Measurements from ENCODE around the gene CHGA.

Gene CHGA, protein sequence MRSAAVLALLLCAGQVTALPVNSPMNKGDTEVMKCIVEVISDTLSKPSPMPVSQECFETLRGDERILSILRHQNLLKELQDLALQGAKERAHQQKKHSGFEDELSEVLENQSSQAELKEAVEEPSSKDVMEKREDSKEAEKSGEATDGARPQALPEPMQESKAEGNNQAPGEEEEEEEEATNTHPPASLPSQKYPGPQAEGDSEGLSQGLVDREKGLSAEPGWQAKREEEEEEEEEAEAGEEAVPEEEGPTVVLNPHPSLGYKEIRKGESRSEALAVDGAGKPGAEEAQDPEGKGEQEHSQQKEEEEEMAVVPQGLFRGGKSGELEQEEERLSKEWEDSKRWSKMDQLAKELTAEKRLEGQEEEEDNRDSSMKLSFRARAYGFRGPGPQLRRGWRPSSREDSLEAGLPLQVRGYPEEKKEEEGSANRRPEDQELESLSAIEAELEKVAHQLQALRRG

DNA sequence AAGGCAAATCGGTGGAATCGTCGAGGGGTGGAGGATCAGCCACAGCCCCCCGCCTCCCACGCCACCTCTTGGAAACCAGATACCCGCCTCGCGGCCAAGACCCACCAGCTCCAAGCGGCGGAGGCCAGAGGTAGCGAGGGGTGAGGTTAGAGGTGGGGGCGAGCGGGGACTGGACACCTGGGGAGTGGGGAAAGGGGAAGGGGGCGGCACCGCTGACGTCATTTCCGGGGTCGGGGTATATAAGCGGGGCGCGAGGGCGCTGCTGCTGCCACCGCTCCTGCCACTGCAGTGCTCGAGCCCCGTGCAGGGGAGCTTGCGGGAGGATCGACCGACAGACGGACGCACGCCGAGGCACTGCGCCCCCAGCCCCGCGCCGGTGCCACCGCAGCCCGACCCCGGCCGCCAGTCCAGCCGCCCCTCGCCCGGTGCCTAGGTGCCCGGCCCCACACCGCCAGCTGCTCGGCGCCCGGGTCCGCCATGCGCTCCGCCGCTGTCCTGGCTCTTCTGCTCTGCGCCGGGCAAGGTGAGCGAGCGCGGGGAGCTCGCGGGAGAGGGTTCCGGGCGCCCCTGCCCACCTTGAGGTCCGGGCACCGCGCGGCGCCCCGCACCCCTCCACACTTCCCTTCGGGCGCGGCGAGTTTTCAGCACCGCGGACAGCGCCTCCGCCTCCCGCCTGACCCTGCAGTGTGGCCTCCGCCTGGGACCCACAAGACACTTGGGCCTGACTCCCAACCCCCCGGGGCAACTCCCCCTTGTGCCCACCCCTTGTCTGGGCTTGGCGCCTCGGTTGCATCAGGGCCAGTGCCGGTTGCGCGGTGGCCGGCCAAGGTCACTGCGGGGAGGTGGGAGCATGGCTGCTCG, at the start of gene CHGA:
TSS of gene CHGA (plus strand) at position 268 of the 861 bp plus-strand sequence. CDS start at position 478, 210 bp downstream.
- DNase-seq: no peak

DNA sequence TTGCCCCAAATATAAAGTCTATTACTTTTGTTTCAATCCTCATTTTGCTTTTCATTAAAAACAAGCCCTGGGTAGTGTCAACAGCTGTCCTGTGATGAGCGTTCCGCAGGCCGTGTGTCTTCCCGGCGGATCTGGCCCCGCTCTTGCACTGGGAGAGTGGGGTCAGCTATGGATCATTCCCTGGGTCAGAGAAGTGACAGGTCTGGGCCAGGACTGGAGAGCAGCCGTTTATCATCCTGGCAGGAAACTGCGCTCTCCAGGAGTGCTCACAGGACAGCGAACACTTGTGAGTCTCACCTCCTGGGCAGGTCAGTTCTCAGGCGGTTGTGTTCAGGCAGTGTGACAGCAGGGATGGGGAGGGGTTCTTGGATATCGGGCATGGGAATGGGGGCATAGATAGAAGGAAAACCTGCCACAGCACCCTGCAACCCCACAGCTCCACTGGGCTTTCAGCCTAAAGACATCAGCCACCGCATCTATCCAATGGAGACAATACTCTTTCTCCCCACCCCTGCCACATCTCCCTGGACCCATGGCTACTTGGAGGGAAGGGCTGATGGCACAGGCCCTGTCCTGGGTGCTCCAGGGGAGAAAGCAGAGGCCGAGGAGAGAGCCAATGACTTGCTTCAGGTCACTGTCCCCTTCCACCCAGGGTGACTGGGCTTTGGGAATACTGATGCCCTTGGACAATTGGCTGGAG, 47.8 kb upstream of the CHGA start:
- DNase-seq: no peak

DNA sequence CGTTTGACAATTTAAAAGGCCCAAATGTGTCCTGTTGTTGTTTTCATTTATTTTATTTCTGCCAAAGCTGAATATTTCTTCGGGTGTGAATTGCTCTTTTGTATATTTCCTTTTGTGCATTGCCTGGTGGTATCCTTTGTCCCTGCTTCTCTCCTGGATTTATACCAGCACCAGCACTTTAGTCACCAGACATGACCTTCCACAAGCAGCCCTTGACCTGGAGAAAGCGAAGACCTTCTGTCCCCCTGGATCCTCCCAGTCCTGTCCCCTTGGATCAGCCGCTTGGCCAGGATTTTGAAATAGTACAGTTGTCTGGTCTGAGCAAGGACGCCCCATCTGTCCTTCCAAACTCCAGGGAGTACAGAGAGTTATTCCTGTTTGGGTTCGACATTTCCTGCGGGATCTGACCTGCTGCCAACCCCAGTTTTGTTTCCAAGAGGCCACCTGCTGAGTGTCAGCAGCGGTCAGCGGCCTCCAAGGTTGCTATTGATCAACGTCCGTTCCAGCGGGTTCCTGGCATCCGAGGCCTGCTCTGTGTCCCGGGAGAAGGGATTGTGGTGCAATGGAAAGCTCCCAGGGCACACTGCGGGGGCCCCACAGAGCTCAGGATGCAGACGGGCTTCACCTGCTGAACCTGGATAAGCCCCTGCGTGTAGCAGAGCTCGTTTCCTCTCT, 45.1 kb upstream of the CHGA start:
- no peak for DNase-seq

DNA sequence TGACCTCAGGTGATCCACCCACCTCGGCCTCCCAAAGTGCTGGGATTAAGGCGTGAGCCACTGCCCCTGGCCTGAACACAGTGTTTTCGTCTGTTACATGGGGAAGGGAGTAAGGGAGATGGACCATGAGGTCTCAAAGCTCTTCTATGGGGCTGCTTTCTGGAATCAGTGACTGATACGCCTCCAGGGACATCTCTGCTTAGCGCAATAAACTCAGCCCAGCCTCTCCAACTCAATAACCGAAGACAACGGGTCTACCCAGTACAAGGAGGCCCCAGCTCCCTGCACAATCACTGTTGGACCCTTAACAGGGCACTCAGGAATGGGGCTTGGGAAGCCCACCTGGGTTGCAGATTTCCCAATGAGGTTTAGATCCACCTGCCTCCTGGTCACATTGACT, 42.6 kb upstream of the CHGA start:
- DNase-seq: peak; percentile 15

DNA sequence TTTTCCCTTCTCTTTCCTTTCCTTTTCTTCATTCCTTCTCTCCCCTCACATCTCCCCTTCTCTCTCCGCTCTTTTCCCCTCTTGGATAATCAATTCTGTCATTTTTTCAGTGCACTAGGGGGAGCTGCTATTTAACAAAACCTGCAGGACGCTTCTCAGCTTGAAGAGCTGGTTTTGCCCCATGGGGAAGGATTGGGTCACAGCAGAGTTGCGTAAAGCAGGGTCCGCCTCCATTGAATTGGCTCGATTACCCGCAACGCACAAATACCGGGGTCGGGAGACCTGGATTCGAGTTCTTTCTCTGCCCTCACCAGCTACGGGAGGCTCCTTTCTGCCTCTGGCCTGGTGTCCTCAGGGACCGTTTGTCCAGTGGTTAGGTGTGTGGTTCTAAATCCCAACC, 42.1 kb upstream of the CHGA start:
- peak; percentile 72 for DNase-seq

DNA sequence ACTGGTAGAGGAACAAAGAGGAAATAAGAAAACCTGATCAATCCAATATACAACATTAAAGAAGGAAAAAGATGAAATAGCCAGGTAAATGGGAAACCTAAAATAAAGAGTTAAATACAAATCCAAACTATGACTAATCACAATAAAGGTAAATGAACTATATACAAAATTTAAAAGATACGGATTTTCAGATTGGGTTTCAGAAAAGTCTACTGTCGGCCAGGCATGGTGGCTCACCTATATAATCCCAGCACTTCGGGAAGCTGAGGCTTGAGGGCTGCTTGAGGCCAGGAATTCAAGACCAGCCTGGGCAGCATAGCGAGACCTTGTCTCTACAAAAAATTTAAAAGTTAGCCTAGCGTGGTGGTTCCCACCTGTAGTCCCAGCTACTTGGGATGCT, 39.9 kb upstream of the CHGA start:
- no peak for DNase-seq

DNA sequence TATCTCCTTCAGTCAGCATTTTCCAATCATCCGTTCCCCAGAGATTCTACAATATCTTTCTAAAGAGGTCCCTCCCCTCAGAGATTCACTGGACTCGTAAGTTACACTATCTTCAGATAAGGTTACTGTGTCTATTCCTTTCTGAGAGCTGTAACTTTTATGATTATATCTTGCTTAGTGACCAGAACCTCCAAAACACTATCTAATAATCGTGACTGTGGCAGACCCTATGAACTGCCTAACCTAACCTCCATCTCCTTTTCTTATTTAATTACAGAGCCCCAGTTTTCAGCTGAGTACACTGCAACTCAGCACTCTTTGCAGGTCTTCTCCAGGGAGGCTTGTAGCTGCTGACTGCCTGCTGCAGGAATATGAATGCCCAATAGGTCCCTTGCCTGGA, 38.5 kb upstream of the CHGA start:
- DNase-seq: no peak

DNA sequence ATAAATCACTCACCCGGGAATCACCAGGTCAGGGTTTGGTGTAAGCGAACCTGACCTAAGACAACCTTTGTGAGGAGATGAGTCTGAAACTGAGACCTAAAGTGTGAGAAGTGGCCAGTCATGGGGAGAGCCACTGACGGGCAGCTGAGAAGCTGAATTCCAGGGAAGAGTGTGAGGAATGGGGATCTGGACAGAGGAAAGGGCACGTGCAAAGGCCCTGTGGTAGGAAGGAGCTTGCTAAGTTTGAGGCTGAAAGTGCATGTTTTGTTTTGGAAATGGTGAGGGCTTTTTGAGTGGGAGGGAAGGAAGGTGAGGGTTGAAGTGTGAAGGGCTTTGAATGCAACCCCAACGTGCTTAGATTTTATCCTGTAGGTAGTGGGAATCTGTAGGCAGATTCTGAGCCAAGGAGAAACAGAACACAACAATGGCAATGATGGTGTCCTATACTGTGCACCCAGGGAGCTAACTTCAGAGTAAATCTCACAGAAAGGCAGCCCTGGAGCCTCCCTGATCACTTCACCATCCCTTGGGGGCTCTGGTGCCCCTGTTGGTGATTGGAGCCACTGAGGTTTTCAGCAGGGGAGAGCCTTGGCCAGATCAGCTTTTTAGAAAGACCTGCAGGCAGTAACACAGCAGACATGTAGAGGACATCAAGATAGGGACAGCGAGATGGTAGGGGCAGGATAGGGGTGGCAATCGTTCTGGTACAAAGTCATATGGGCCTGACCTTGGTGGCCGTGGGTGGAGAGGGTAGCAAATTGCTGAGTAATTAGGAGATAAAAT, 37.5 kb upstream of the CHGA start:
- no peak for DNase-seq

DNA sequence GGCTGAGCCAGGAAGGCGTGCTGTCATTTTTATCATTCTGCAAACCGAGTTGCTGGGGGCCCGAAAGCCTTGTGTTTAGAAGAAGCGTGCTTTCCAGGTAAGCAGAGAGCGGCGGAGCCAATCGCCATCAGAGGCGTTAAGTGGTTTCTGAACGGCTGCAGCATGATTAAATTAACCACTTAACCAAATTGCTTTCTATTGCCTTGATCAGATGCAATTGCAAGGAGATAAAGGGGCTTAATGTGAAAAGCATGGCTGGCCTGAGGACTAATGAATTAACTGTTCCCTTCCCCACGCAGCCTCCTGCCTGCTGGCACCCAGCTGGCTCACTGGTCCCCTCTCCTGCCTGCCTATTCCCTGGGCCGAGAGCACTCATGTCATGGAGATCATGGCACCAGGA, 36.6 kb upstream of the CHGA start:
- DNase-seq: peak; percentile 89

DNA sequence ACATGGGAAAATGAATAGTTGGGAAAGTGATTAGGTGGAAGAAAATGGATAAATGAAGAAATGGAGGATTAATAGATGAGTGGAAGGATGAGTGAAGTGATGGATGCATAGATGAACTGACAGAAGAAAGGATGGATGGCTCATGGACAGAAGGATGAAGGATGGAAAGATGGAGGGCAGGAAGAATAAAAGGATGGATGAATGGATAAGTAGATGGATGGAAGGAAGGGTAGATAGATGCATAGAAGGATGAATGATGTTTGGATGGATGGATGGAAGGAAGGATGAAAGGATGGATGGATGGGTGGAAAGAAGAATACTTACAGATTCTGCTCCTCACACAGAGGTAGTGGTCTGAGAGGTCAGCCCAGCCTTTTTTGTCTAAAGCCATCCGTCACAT, 35.8 kb upstream of the CHGA start:
- DNase-seq: no peak

DNA sequence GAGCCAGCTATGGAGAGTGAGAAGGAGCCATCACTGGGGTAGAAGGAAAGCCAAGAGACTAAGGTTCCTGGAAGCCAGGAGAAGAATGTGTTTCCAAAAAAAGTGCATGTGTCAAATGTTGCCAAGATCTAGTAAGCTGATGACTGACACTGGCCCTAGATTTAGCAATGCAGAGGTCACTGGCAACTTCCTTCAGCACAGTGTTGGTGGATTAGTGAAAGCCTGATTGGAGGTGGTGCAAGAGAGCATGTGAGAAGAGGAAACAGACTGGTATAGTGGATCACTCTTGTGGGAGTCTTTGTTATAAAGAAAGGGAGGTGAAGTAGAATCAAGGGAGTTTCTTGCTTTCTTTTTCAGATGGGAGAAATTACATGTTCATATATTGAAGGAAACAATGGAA, 34.1 kb upstream of the CHGA start:
- DNase-seq: no peak

DNA sequence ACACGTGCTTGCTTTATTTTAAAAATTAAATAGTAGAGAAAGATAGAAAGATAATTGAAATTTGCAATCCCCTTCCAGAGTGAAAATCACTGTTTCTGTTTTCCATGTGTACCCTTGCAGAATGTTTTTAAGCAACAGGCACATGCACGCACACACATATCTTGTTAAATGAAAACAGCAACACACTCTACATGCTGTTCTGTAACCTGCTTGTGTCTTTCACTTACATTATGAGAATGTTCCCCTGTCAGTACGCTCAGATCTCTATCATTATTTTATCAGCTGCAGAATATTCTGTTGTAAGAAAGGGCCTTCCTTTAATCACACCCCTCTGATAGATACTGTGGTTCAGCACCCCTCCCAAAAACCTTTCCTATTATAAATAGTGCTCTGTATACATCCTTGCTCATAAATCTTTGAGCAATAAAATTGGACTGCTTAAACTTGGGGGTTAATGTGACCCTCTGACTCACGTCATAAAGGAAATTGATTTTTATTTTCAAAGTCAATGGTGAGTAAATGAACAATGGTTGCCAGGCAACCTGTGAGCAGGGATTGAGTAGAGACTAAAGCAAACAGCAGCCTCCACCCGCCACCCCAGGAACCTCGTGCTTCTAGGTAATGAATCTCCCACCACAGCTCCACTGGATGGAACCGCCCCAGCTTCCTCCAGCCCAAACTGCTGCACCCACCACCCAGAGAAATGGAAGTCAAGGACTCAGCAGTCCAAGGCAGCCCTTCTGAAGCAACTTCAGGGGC, 31.9 kb upstream of the CHGA start:
- DNase-seq: peak; percentile 81

DNA sequence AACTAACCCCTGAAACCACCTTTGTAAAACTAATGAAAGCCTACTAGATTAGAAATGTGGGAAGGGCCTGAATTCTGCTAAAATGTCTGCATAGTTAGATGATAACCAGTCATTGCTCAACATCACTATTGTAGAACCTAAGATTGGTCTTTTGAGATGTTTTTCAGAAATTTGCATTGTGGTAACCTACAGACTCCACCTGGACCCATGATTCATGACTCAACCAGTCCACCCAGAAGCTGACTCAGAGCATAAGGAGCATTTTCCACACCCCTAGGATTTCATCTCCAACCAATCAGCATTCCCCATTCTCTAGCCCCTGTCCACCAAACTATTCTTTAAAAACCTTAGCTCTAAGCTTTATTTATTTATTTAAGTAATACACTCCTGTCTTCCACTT, 30.4 kb upstream of the CHGA start:
- no peak for DNase-seq

DNA sequence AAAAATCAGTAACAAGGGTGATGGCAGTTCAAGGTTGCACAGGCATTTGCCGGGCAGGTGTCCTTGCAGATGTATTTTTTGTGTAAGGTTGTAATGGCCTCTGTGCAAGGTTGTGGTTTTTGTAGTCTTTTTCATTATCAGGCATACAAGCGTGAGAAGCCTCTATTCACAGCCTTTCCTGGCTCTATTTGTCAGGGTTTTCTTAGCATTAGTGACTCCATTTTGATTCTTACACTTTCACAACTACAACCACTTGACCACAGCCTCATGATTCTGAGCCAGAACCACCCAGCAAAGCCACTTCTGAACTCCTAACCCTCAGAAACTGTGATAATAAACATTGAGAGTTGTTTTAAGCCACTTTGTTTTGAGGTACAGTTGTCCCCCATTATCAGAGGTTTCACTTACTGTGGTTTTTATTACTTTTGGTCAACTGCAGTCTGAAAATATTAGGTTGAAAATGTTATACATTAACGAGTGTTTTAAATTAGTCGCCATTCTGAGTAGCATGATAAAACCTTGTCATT, 27.5 kb upstream of the CHGA start:
- DNase-seq: no peak

DNA sequence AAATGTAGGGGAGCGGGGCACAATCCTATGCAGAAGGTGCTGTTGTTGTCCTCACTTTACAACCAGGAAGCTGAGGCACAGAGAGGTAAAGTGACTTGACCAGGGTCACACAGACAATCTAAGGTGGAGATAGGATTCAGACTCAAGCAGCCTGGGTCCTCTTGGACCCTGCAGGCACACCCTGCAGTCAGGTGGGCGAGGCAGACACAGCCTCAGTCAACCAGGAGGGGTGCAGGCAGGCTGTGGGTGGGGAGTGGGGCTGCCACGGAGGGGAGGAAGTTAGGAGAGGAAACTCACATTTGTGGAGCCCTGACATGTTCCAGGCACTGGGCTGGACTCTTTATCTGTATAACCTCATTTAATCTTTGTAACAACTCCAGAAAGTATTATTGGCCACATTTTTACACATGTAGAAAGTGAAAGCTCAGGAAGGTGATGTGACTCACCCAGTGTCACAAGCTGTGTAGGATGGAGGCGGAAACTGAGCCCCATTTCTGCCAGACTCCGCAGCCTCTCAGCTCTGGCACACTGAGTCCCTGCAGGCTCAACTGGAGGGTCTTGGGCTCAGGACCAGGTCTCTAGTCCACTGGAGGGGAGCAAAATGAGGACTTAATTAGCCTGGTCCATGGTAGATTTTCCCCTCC, 24.9 kb upstream of the CHGA start:
- no peak for DNase-seq

DNA sequence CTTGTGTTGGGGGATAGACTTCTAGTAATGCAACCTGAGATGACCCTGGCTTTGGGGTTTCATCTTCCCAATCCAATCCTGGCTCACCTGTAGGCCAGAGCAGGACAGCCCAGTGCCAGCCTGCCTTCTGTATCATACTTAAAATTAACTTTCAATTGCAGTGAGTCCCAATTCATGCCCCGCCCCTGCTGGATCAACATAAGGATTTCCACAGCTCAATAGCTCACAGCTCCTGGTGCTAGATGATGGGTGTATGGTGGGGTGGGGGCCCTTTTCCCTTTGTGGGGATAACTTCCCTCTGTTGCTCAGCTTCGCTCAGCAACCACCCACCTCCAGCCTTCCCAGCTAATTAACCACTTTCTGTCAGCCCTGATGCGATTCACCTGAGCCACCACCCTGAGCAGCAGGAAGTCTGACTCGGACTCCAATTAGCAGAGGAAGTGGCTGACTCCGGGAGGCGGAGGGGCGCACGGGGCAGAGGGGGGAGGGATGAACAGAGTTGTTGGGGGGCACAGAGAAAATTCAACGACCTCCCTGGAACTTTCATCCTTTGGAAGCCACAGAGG, 24.3 kb upstream of the CHGA start:
- no peak for DNase-seq

DNA sequence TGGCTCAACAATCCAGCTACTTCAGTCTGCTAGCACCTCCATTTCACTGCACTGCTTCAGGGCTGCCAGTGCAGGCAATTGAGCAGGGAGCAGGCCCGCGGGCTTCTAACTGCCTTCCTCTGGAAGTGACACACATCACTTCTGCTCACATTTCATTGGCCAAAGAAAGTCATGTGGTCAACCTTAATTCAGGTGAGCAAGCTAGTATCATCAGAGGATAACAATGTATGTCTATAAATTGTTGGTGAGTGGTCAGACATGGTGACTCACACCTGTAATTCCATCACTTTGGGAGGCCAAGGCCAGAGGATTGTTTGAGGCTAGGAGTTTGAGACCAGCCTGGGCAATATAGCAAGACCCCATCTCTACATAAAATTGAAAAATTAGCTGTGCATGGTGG, 22.3 kb upstream of the CHGA start:
- no peak for DNase-seq

DNA sequence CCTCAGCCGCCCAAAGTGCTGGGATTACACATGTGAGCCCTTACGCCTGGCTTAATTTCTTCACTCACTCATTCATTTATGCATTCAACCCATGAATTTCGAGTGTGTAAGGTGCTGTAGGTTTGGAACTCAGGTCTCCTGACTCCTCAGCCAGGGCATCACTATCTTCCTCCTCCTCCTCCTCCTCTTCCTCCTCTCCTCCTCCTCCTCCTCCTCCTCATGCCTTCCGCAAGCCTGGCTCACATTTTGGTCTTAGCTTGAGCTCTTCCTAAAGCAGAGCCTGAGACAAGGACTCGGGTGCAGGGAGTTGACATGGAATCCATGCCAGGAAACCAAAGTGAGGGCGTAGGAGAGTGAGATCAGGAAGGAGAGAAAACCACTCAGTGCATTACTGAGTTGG, 20.8 kb upstream of the CHGA start:
- DNase-seq: no peak

DNA sequence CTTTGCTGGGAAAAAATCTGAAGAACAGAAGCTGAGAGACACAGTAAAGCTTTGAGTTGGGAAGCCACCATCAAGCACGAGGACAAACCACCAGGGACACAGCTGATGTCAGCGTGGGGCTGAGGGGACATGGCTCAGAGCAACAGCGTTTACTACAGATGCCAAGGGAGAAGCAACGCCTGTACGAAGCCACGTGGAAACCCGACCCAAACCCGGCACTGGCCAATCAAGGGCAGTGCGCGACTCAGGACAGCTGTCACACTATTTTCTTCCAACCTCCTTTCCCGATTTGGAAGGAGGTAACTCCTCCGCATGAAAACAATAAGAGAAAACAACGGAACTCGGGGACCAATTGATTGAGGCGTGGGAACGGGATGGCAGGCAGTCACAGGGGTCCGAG, 20.2 kb upstream of the CHGA start:
- no peak for DNase-seq

DNA sequence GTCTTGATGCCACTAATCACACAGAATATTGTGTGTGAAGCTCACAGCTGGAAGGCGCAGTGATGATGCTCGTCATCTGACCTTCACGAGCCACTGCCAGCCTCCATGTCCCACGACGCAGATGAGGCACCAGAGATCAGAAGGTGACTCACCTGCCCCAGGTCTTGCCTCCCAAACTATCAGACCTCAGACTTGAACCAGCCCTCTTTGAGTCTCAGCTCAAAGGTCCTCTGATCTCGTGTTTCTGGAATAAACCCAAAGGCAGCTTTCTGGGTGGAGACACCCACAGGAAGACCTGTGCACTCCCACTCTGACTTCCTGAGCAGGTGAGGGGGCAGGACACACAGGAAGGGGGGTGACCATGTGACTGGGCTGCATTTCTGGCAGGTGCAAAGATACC, 19.6 kb upstream of the CHGA start:
- DNase-seq: no peak
